GM12873 (cell line): Measurements from ENCODE around the gene TNFRSF4.

Source experiments
- CTCF ChIP-seq: IDR thresholded peaks from 2 replicates; pipeline ENCODE4 v1.5.1; 2012; ENCODE audit warnings: low read depth, mild to moderate bottlenecking, moderate library complexity, low read length, control low read depth; ENCODE audit not compliant: insufficient read depth; ENCODE audit errors: missing control alignments

The TNFRSF4 gene

GRCh38 chr1:1165900-1166421, 48.0 kb downstream of the TNFRSF4 start:
- no peak for TF ChIP-seq CTCF

DNA sequence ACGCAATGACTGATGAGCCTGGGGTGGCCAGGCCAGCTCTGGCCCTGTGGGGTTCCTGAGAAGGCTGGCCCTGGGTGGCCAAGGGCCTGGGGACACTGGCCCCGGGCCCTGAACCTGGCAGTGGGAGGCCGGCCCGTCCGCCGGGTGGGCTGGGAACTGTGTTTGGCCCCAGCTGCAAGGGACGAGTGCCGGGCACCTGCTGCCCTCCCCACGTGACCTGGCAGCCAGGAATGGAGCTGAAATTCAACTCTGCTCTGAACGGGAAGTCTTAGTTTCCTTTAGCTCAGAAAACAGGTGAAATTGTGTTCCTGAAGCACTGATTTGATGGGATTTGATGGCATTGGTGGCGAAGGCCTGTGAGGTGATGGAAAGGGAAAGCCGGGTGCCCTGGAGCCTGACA, 48.5 kb downstream of the TNFRSF4 start:
- no peak for TF ChIP-seq CTCF

DNA sequence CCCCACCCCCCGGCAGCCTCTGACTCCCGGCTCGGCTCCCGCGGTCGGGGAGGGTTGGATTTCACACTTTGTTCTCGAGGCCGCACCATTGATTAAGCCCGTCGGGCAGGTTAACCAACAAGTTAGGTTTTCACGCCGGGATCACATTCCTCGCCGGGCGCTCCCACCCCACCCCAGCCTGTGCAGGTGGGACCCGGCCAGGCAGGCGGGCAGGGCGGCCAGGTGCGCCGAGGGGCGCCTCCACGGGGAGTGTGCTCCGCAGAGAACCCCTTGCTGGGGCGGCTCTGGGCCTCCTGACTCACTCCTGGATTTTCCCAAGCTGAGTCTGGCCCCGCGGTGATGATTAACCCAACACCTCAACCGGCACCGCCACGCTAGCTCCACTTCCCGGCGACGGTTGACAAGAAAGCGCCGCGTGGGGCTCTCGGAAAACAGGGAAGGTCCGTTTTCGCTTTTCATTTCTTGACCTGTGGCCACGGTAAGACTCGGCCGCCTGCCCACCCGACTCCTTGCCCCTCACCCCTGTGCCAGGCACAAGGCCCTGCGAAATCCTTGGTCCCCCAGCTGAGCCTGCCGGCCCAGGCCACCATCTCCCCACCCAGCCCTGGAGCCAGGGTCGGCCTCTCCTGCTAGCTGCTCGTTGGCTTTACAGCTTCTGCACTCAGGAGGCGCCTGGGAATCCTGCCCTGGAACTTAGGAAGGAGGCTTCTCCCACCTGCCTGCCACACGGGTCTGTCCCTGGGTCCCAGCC, 49.1 kb downstream of the TNFRSF4 start:
- TF ChIP-seq CTCF, result no peak

GRCh38 chr1:1164361-1164700, 49.6 kb downstream of the TNFRSF4 start:
- TF ChIP-seq CTCF, result no peak

GRCh38 chr1:1163538-1164070, 50.3 kb downstream of the TNFRSF4 start:
- TF ChIP-seq CTCF, result no peak

DNA sequence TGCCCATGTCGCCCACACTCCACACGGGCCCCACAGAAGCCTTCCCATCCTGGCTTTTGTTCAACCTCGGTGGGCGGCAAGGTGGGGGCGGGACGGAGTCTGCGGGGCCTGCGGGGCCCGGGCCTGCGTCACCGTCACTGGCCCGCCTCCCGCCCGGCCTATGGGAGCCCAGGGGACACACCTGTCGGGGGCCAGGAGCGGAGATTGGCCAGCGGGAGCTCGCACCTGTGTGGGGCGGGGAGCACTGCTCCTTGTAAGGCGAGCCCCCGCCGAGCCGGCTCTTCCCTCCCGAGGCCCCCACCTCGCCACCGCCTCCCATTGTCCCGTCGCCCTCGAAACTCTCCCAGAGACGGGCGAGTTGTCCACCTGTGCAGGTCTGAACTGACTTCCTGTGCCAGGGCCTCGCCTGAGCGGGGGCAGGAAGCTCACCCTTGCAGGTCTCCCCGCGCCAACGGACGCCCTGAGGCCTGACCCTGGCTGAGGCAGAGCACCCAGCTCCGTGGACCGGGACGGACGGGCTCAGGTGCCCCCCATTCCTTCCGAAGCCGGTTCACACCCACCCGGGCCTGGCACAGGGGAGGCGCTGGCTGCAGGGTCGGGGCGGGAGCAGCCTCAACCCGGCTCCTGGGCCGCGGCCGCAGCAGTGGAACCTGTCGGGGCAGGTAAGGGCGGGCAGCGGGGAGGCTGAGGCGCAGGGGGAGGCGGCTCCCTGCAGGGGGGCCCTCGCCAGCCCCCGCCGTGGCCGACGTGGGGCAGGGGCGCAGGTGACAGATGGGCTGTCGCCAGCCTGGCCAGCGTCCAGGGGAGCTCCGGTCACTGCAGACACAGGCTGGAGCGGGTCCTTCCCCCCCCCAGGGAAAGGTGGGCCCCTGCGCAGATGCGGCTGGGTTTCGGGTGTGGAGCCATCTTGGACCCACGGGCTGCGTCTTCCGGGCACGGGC, 51.1 kb downstream of the TNFRSF4 start:
- TF ChIP-seq CTCF, result no peak

GRCh38 chr1:1161683-1162079, 52.3 kb downstream of the TNFRSF4 start:
- no peak for TF ChIP-seq CTCF
